OCI-LY1 (cell line): ENCODE data around the gene NR2F1-AS1.

Experiments used
- H2AFZ ChIP-seq: fragments of 200-600 bp; sonication (generic), shearing (Covaris generic); 2 replicates; pipeline ENCODE4 v1.6.0; 2014; ENCODE audit warnings: antibody characterized with exemption, mild to moderate bottlenecking, low read length
- H3F3A ChIP-seq: fragments of 200-600 bp; sonication (generic), shearing (Covaris generic); 2 replicates; pipeline ENCODE4 v1.6.0; 2014; ENCODE audit warnings: mild to moderate bottlenecking, antibody characterized with exemption, low read length, moderate library complexity; ENCODE audit not compliant: insufficient read depth
- H3K27ac ChIP-seq: fragments of 200-600 bp; sonication (generic); 2 replicates; pipeline ENCODE4 v1.5.1; 2014; ENCODE audit warnings: low read length, mixed run types, mild to moderate bottlenecking, low read depth; ENCODE audit not compliant: poor library complexity, severe bottlenecking
- H3K27me3 ChIP-seq: fragments of 200-600 bp; sonication (generic); 2 replicates; pipeline ENCODE4 v1.6.0; 2014; ENCODE audit warnings: antibody characterized with exemption, mild to moderate bottlenecking, low read length, moderate library complexity; ENCODE audit not compliant: insufficient read depth
- H3K36me3 ChIP-seq: fragments of 200-600 bp; sonication (generic); 2 replicates; pipeline ENCODE4 v1.6.1; 2014; ENCODE audit warnings: mild to moderate bottlenecking, antibody characterized with exemption, low read length, moderate library complexity, mixed read lengths; ENCODE audit not compliant: insufficient read depth
- H3K4me1 ChIP-seq: fragments of 200-600 bp; sonication (generic); 2 replicates; pipeline ENCODE4 v1.5.1; 2014; ENCODE audit warnings: mild to moderate bottlenecking, low read length, moderate library complexity; ENCODE audit not compliant: insufficient read depth, severe bottlenecking
- H3K4me2 ChIP-seq: fragments of 200-600 bp; sonication (generic), shearing (Covaris generic); 2 replicates; pipeline ENCODE4 v1.6.1; 2014; ENCODE audit warnings: low read length
- H3K4me3 ChIP-seq: fragments of 200-600 bp; sonication (generic); 2 replicates; pipeline ENCODE4 v1.5.1; 2014; ENCODE audit warnings: low read length, low read depth, mild to moderate bottlenecking, mixed read lengths; ENCODE audit not compliant: poor library complexity, severe bottlenecking
- H3K79me2 ChIP-seq: fragments of 200-600 bp; shearing (Covaris generic); 2 replicates; pipeline ENCODE4 v1.6.1; 2016; ENCODE audit warnings: mixed run types, low read length, mixed read lengths; ENCODE audit not compliant: insufficient read depth
- H3K9ac ChIP-seq: fragments of 200-600 bp; sonication (generic), shearing (Covaris generic); 2 replicates; pipeline ENCODE4 v1.6.1; 2014; ENCODE audit warnings: mild to moderate bottlenecking, low read length, mixed read lengths
- H3K9me2 ChIP-seq: fragments of 200-600 bp; sonication (generic), shearing (Covaris generic); 2 replicates; pipeline ENCODE4 v1.6.1; 2014; ENCODE audit warnings: low read depth, mild to moderate bottlenecking, low read length, mixed read lengths
- H3K9me3 ChIP-seq: fragments of 200-600 bp; shearing (Covaris generic); 2 replicates; pipeline ENCODE4 v1.6.1; 2014; ENCODE audit warnings: low read length, mixed read lengths
- H4K20me1 ChIP-seq: fragments of 200-600 bp; sonication (generic), shearing (Covaris generic); 2 replicates; pipeline ENCODE4 v1.6.0; 2016; ENCODE audit warnings: mild to moderate bottlenecking, low read length; ENCODE audit not compliant: insufficient read depth
- EZH2 ChIP-seq: fragments of 200-600 bp; sonication (generic), shearing (Covaris generic); IDR thresholded peaks from 2 replicates; pipeline ENCODE4 v1.8.0; 2017; ENCODE audit warnings: borderline replicate concordance, mixed run types, mild to moderate bottlenecking, antibody characterized with exemption, low read length, moderate library complexity, mixed read lengths
- TF ChIP-seq, protein P1 (sequence below): fragments of 200-600 bp; sonication (generic), shearing (Covaris generic); IDR thresholded peaks from 2 replicates; pipeline ENCODE4 v1.5.1; 2017; ENCODE audit warnings: mild to moderate bottlenecking, antibody characterized with exemption, low read length, moderate library complexity, mixed read lengths

Gene NR2F1-AS1

DNA sequence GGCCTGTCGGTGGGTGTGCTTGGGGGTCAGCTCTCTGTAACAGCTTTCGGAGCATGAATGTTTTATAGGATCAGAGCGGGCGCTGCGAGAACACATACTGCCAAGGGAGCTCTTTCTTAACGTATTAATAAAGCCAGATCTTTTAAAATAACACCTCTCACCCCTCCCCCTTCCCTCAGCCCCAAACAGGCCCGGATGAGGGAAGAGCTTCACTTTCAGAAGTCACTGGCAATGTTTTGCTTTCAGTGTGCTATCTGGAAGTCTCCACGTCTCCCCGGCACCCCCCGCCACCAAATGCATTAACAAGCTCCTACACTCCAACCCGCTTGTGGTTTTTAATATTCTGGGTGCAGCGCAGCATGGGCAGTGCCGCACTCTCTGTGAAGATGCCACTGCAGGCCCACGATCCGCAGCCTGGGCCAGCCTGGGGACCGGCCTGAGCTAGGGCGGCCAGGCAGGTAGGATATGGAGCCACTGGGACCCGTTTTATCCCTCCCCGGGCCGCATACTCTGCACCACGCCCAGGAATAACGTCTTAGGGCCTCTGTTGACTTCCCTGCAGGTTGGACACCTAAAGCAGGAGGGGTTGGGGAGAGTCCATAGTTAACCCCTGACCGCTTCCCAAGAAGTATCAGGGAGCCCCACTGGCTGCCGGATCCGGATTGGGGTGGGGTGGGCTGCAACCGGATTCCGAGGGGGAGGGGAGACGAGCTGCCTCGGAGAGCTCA lies 14.6 kb upstream of the NR2F1-AS1 start:
- Histone ChIP-seq H3K79me2 (no peaks in the 10 kb centered on the region), H3K36me3 (no peaks in the 10 kb centered on the region), H3K9me2 (no peaks in the 10 kb centered on the region), H2AFZ (no peak overlapping the region), H3K9me3 (no peaks in the 10 kb centered on the region), H3K27ac (no peak overlapping the region), H4K20me1 (no peaks in the 10 kb centered on the region), H3K4me2 (no peak overlapping the region), H3F3A (no peaks in the 10 kb centered on the region), H3K4me1 (no peaks in the 10 kb centered on the region), H3K4me3 (no peak overlapping the region), H3K9ac (no peak overlapping the region), H3K27me3 (no peaks in the 10 kb centered on the region; the same call in 1 of the 2 replicates)
- TF ChIP-seq, protein P1, sequence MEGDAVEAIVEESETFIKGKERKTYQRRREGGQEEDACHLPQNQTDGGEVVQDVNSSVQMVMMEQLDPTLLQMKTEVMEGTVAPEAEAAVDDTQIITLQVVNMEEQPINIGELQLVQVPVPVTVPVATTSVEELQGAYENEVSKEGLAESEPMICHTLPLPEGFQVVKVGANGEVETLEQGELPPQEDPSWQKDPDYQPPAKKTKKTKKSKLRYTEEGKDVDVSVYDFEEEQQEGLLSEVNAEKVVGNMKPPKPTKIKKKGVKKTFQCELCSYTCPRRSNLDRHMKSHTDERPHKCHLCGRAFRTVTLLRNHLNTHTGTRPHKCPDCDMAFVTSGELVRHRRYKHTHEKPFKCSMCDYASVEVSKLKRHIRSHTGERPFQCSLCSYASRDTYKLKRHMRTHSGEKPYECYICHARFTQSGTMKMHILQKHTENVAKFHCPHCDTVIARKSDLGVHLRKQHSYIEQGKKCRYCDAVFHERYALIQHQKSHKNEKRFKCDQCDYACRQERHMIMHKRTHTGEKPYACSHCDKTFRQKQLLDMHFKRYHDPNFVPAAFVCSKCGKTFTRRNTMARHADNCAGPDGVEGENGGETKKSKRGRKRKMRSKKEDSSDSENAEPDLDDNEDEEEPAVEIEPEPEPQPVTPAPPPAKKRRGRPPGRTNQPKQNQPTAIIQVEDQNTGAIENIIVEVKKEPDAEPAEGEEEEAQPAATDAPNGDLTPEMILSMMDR = no peak
- TF ChIP-seq EZH2 = no peak

DNA sequence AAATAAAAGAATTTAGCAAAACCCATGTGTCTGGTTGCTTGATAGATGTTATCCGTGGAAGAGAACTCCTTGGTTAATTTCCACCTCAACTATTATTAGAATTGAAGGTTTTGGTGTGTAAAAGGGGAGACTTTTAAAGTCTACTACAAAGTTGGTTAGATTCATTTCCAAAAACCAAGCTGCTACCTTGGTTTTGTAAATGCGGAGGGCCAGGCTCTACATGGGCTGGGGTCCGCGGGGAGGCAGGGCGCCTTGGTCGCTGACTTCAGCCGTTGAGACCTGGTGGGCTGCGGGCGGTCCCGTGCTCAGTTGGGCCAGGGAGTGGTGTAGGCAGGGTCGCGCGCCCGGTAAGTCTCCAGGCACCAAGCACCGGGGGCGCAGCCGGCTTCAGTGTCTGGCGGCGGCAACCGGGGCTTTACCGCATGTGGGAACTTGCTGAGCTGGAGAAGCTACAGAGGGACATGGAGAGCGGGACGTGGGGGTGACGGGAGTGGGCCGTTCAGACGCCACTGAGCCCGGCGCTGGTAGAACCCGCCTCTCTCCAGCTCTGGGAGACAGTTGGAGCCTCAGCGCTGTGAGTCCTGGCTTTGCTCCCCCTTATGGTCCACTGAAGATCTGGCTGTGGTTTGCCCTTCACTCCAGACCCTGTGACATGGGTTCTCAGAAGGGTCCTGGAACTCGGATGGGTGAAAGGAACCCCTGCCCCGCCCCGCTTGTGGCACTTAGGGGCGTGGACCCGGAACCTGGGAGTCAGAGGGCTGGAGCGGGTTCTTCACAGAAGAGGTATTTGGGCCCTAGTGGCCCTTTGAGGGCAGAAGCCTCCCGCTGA lies 13.8 kb upstream of the NR2F1-AS1 start:
- no peaks in the 10 kb centered on the region for H3K9me3 ChIP-seq
- no peaks in the 10 kb centered on the region for H3F3A ChIP-seq
- no peaks in the 10 kb centered on the region for H4K20me1 ChIP-seq
- no peak overlapping the region for H3K9ac ChIP-seq
- H3K4me3 ChIP-seq = no peak overlapping the region
- H3K9me2 ChIP-seq = no peaks in the 10 kb centered on the region
- H3K79me2 ChIP-seq = no peaks in the 10 kb centered on the region
- TF ChIP-seq EZH2 = no peak
- TF ChIP-seq, protein P1 = no peak
- H3K27me3 ChIP-seq = no peaks in the 10 kb centered on the region; the same call in 1 of the 2 replicates
- no peaks in the 10 kb centered on the region for H3K36me3 ChIP-seq
- H3K27ac ChIP-seq = no peak overlapping the region
- no peak overlapping the region for H3K4me2 ChIP-seq
- H2AFZ ChIP-seq = no peak overlapping the region
- H3K4me1 ChIP-seq = no peaks in the 10 kb centered on the region

DNA sequence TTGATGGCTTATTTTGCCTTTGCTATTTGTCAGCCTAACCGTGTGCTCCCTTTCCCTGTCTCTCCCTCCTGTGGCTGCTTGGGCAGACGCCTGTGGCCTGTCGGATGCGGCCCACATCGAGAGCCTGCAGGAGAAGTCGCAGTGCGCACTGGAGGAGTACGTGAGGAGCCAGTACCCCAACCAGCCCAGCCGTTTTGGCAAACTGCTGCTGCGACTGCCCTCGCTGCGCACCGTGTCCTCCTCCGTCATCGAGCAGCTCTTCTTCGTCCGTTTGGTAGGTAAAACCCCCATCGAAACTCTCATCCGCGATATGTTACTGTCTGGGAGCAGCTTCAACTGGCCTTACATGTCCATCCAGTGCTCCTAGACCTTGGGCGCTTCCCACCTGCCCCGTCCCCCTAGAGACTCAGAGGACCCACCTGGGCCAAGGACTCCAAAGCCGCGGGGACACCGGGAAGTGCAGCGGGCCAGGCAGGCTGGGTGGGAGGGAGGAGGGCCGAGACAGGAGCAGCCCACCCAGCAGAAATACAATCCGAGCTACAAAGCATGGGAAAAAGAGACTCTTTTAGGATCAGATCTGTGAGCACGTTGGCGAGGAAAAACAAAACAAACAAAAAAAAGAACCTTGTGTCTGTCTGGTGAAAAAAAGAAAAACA lies 12.6 kb upstream of the NR2F1-AS1 start:
- Histone ChIP-seq H3K4me3 (no peak overlapping the region), H3K4me1 (no peaks in the 10 kb centered on the region), H4K20me1 (no peaks in the 10 kb centered on the region), H3K79me2 (no peaks in the 10 kb centered on the region), H2AFZ (no peak overlapping the region), H3K9me3 (no peaks in the 10 kb centered on the region), H3K4me2 (no peak overlapping the region), H3F3A (no peaks in the 10 kb centered on the region), H3K9me2 (no peaks in the 10 kb centered on the region), H3K36me3 (no peaks in the 10 kb centered on the region), H3K27ac (no peak overlapping the region), H3K9ac (no peak overlapping the region), H3K27me3 (no peaks in the 10 kb centered on the region; the same call in 1 of the 2 replicates)
- TF ChIP-seq, protein P1 = no peak
- TF ChIP-seq EZH2 = no peak
